SHP77 treated with DMSO at 0.1 percent for 48 hours (cell line): ENCODE results near the gene DDN.

ENCODE experiments used
- DNase-seq: peaks from one replicate; lab custom pipeline; 2025; lab: John Stamatoyannopoulos, UW

DDN gene

DNA sequence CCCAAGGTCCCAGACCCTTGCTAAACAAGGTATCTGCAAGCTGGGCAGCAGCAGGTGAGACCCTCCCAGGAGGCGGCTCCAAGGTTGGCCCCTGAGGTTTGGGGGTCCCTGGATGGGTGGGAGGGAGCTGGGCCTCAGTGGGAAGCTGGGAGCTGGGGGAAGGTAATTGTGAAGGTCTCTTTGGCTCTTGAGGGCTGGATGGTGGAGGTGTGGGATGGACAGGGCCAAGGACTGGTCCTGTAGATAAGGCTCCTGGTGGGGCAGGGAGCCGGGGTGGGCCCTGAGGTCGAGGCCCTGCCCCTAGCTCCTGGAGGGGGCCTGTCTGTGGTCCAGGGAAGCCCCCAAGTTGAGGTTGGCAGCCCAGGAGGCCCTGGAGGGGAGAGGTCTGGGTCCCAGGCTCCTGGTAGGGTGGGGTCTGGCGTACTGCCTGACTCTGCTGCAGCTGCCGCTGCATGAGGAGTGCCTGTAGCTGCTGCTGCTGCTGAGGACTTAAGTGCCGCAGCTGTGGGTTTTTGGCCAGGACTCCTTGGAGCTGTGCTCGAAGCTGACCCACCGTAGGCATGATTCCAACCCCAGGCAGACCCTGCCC is 32.5 kb upstream of the DDN start:
- no peak for DNase-seq

DNA sequence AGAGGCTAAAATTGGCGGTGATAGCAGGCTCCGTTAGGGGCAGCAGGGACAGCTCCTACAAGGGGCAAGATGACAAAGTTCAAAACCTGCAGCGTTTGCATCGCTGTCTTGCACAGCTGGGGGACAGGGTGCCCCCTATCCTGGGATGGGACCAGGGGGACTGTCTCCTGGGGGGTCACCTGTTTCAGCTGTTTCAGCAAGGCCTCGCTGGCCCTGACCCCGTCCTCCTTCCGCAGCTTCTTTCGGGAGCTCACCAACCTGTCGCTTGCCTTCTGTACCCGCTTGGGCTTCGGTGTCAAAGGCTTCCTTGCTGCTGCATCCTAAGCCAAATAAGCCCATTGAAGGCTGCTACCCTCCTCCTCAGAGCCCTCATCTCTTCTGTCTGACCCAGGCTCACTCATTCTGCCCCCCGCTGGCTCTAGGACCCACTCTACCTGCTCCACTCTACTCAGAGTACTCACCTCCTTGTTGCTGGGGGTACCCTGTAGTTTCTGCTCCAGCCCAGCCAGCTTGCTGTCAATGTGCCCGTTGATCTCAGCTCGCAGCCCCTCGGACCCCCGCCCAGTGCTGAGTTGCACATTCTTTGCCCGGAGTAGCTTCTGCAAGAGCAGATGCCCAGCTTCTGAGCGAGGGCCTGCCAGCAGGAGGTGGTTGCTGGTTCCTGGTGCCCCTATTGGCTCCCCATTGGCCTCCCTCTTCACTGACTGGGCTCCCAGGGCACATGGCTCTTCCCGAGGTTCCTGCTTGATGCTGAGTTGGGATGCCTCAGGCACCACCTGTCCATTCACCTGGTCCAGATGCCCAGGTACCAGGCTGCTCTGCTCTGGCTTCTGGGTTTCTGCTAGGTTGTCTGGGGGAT is 31.8 kb upstream of the DDN start:
- no peak for DNase-seq

DNA sequence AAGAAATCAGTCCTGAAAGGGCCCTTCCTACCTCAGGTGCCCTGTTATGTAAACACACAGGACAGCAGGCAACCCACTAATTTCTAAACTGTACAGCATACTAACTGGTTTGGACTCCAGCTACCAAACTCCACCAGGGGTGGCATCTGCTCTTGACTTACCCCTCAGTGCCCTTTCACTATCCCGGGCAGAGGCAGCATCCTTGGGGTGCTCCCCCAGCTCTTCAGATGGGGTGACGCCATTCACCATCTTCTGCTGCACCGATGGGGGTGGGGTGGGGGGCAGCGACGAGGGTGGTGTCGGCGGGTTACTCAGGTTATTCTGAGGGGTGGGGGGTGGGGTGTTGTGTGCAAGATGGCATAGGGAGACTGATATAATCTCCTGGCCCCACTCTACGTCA is 30.9 kb upstream of the DDN start:
- no peak for DNase-seq

DNA sequence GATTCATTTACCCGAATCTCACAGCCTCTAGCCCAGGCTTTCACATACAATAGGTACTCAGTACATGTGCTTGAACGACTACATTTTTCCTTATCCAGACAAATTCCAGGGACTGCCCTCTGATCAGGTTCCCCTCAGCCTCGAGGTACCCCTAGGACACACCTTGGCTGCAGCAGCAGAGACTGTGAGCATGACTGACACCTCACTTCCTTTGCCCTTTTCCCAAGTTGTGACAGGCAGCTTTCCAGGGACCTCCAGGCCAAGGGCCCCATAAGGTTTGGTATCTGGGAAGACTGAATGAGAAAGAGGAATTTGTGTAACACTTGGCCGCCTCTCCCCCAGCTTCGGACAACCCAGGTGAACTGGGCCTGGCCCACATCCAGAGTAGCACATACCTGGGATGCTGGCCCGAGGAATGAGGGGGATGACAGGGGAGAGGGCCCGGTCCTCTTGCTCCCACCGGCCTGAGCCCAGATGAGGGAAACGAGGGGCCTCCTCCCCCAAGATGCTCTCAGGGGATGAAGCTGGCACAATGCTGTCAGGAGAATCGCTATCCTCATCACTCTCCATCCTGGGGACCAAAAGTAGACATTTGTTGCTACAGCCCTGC is 29.6 kb upstream of the DDN start:
- no peak for DNase-seq

DNA sequence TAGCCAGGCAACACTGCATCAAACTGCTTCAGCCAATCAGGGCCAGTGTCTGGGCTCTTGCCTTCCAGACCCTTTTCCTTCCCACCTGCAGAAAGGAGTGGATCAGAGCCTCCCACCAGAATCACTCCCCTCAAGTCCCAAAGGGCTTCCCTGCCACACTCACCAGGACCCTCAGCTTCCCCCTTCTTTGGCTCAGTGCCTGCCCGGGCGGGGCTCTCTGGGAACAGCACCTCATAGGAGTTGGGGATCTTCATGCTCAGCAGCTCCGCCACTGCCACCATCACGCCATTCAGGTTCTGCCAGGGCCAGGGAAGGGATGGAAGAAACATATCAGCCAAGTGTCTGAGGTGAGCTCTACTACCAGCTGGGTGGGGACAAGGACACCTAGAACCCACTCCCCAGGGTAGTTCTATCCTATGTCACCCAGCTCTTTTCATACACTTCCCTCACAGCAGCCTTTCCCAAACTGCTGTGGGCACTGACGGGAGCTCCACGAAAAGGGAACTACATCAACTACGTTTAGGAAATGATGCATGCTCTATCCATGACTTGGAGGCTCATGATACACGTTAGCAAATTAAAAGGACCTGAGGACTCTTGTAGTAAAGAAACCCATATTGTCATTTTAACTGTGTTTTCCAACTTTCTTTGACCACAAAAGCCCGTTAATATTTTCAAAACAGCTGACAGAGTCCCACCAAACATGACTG is 28.8 kb upstream of the DDN start:
- no peak for DNase-seq

DNA sequence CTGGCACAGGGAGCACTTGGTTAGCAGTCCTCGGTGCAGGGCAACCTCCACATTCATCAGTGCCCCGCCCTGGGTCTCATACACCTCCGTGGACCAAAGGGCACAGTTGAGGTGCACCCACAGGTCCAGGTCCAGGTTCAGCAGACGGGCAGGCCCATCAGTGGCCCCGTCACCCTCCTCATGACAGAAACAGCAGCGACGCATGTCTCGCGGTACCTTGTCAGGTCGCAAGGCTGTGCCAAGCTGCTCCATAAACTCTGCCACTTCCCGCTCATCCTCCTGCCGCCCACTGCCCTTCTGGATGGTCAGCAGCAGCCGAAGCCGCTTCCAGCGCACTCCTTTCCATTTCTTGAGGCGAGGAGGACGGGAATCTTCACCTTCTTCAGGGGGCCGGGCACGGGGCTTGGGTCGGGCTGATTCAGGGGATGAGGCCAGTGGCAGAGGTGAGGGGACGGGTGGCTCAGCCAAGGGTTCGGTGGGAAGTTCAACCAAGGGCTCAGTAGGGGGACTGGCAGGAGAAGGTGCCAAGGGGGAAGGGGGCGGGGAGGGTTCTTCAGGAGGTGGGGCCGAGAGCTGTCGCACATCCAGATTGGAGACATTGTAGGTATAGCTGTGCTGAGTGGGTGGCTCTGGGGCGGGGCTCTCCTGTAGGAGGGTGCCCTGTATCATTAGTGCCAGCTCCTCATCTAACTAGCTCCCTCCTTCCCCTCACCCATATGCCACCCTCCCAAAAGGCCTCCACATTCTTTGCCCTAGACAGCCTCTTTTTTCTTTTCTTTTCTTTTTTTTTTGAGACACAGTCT is 27.7 kb upstream of the DDN start:
- no peak for DNase-seq

DNA sequence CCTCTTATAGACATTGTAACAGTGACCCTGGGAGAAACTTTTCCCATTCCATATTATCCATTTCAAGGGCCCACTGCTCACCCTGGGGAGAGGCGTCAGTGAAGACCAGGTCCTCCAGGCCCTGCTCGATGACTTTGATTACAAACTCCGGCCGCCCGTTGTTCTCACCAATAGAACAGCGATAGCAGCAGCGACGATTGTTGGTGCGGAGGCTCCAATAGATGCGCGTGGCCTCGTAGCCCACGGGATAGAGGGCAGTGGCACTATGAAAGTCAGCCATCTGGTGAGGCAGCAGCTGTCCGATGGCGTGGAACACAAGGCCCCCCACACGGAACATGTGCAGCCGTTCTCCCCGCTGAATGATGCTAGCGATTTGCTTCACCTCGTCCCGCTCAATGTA is 26.9 kb upstream of the DDN start:
- no peak for DNase-seq

DNA sequence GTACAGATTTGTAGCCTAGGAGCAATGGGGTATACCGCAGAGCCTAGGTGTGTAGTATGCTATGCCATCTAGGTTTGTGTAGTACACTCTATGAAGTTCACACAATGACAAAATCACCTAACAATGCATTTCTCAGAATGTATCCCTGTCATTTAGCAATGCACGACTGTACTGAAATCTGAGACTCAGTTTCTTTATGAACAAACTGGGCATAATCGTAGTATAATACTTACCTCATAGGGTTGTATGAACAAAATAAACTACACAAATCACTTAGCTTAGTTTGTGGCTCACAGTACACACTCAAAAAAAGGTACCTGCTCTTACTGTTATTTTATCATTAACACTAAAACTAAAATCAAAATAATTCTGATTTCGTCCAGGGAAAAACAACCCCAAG is 26.3 kb upstream of the DDN start:
- no peak for DNase-seq

DNA sequence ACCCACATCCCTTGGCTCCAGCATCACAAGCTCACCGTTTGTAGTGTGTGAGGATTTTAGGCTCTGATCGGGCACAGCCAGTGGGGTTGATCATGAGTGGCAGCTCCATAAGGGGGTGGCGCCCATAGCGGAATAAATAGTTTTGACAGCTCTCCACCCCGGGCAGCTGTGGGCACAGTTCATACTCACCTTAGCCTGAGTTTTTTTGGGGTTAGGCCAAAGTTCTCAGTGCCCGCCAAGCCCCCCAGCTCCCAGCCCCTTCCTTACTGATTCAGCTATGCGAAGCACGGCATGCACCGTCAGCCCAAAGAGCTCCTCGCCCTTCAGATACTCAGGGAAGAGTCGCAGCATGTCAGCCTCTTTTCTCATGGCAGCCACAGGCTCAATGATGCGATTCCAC is 25.4 kb upstream of the DDN start:
- no peak for DNase-seq

DNA sequence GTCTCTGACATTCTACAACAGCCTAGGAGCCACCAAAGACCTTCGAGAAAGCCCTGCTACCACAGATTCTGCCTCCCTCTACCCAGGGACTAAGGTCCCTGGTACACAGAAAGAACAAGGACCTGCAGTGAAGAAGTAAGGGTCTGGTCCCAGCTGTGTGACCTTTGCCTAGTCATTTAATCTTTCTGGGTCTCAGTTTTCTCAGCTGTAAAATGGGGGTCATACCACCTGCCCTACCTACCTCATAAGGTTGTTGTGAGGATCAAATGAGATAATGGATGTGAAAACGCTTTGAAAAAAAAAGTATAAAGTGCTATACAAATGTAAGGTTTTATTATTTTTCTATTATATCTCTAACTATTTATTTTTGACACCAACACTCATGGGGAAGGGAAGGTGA is 24.6 kb upstream of the DDN start:
- DNase-seq = no peak

DNA sequence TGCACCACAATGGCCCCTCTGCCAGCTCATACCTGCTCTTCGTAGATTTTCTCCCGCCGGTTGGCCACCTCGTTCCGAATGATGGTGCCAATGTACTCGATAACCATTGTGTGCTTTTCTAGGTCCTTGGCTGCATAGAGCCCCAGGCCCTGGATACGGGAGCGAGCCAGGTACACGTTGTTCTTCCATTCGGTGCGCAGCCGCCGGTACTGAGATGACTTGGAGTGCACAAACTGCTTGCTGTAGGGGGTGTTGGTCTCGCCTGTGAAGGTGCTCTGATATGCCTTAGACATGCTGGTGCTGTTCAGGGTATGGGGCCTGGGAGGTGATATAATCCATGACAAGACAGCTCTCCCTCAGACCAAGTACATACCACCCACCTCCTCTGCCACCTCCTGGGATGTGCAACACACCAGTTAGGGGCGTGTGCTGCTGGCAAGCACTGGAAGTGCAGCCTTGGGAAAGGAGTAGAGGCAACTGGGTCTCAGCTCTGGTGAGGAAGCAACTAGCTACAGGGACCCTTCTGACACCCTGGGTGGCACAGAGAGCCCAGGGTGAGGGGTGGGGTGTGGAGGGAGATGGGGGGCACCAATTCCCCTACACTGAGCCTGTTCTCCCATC is 23.5 kb upstream of the DDN start:
- DNase-seq = no peak

DNA sequence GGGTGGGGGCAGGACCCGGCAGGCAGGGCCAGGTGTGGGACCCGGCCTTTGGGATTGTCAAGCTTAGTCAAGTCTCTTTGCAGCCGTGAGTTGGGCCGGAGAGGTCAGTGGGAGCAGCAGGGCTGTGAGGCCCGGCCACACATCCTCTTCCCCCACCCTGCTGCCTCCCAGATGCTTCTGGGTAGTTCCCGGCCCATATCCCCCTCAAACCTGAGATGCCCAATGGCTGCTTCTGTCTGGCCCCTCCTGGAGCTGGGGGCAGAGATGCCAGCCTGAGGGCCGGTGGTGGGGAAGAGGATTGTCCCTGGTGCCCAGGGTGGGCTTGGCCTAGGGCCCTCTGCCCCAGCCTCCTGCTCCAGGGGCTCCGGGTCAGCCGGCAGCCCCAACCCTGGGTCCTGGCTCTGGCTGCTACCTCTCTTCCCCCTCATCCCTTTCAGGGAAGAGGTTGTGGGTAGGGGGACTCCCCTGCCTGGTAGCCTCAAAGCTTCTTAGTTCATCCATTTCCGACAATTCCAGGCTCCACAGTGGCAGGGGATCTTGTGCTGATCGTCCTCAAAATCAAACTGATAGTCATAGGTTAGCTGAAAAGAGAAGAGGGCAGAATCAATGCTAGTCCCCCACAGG is 22.2 kb upstream of the DDN start:
- DNase-seq = no peak

DNA sequence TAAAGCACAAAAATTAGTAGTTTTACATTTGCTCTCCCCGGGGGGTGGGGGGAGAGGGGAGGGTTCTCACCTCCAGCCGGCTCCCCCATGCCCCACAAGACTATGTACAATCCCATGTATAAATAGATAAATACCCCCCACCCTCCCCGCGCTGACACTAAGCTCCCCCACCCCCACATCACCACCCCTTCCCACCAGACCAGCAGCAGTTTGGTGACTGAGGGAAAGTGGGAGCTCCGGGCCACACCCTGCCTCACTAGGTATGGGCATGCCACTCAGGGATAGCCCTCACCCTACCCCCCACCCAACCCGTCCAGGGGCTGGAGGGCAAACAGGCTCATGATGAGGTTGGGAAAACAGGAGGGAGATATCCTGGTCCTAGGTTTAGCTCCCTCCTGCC is 21.3 kb upstream of the DDN start:
- DNase-seq = no peak

DNA sequence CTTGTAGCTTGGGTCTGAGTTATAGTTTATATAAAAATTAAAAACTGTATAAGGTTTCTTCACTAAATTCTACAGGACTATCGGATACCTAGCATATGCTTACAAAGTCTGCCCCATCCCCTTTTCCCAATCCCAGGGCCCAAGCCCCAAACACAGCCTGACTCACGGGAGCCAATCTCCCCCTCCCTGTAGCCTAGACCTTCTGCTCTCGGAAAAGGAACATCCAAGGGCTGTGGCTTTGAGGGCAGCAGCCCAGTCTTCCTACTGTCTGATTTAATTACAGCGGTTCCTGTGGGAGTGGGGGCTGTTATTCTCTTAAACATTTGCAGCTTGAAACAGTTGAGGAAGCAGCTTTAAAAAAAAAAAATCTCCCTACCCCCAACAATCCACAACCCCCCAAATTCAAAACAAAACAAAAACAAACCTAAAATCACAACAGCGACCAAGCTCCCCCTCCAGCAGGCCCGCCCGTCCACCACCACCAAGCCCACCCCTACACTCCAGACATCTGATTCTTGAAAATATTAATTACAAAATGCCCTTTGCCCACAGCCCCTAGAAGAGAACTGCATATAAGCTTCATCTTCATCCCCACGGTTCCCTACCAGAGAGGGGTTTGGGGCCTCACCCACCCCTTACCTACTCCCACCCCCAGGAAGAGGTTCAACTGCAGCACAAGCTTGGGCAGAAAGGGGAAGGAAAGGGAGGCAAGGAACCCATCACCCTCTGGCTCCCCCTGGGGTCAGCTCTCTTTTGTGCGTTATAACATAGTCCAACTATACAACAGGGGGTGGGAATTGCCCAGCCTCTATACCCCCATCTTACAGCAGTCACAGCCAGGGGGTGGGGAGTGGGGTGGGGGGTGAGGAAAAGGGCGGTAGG is 20.5 kb upstream of the DDN start:
- no peak for DNase-seq

DNA sequence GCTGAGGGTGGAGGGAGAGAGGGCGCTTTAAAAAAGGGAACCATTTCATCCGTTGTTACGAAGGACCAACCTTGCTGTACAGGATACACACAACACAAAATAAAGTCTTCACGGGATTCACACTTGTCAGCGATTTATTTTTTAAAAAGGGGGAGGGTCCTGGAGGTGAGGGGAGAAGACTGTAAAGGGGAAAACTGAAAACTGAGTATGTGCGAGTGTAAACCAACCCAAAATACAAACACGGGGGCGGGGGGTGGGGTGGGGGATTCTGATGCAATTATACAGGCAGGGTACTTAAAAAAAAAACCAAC is 19.9 kb upstream of the DDN start:
- no peak for DNase-seq

DNA sequence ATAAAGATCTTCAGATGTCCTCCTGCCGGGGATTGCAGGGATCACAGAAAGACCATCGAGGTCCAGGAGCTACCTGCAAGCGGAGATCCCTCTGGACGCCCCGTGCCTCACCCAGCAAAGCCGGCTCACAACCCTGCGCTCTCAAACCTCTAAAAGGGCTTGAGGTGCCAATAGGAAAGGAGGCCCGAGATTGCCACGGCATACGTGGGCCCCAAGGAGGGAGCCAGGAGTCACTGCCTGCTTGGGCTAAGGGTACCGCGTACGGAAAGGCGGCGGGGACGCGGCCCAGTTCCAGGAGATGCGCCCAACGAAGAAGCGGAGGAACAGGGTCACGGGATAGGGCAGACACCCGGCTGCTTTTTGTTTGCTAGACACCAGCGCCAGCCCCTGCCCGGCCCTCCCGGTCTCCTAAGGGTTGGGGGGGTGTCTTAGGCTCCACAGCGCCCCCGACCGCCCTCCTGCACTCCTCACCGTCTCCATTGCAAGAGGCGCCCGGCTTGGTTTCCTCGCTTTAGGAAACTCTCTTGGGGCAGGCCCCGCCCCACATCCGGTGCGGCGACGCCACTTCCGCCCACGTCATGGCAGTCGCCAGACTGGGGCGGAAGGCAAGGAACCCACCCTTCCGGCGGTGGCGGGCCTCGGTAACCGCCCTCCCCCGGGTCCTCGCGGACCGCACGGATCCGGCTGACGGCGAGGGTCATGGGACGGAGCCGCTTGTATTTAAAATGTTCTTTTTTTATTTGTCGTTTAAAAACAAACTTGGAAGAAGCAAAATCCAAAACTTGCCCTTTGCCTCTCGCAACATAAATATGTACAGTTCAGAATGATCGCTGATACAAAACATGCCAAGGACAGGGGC is 19.3 kb upstream of the DDN start, which contains the start of gene PRKAG1:
PRKAG1 (minus strand) TSS at position 516 of the 859 bp plus-strand sequence; CDS start at position 480, 36 bp downstream.
- DNase-seq = peak; percentile 88

DNA sequence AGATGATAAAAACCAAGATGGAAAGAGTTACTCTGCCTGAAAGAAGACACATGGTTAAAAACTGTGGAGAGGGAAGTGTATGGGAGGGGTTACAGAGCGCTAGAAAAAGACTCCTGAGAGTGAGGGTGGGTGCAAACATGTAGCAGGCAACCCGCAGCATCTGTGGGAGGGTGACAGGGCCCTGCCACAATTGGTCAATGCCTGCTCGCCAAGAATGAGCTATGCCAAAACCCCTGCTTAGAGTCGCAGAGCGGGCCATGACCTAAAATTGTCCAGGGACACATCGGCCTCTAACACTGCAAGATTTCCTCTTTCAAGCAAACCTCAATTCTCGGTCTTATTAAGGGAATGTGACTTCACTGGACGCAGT is 18.7 kb upstream of the DDN start:
- no peak for DNase-seq

DNA sequence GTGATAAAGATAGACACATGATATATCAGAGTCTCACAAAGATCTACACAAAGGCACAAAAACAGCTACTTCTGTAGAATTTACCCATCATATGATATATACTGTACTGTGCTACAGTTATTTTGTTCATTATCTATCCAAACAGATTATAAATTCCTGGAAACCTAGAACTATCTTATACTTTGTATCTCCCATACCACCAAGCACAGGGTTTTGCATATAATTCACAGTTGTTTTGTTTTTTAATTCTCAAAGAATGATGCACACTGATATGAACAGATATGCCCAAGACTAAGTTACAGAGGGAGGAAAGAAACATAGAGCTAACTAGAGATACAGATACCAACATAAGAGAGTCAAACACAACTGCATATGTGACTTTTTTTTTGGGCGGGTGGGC is 16.0 kb upstream of the DDN start:
- DNase-seq = no peak

DNA sequence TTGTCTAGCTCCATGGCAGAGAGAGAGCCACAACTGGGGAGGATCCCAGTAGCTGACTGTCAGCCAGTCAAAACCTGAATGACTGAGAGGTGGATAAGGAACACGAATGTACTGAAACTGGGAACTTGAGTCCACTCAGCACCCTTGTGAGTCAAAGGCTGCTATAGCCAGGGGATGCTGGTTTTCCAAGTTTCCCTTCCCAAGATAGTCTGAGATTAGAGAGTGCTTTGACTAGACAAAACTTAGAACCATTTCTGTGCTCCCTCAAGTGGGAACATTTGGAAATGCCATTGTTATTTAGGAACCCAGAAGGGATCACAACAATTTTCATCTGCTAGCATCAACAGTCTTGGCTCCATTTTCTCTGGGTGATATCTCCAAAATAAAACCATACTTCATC is 15.4 kb upstream of the DDN start:
- DNase-seq = no peak
